Measurements from ENCODE around the gene GLCE. TPM values are rescaled to one million over a fixed set of nuclear protein-coding genes. Genes with fewer than 3 reads are reported as not detected.
A peak's percentile ranks its signal among the peaks of the same experiment; 100 is the strongest.

Gene GLCE
- total and polyA plus RNA-seq, 4 donors: 6.8 to 26.3 (median 13.7) TPM

DNA sequence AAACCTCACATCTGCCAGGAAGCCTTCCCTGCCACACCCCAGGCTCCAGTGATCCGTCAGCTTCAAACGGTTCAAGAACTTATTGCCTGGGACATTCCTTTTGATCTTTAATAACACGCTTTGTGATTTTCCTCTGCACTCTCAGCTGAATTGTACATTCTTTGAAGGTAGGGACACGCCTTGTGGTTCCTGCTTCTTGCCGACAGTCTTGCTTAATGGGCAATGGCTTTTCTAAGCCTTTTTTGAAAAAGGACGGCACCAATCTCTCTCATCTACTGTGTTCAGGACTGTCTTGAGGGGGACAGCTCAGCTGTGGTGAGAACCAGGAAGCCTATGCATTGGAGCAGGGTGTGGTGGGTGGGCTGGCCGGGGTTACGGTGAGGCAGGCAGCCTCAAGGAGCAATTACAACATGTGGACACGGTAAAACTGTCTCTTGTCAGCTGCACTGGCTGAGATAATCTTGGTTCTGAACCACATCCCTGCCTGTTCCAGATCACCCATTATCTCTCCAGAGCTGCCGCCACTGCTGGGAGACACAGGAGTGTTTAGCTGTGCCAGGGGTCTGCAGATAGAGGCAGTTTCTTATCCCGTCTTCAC lies 46.0 kb upstream of the GLCE start:
- no peak for TF ChIP-seq RAD21 (IDR thresholded peaks at IDR 0.05)
- TF ChIP-seq, protein P1, sequence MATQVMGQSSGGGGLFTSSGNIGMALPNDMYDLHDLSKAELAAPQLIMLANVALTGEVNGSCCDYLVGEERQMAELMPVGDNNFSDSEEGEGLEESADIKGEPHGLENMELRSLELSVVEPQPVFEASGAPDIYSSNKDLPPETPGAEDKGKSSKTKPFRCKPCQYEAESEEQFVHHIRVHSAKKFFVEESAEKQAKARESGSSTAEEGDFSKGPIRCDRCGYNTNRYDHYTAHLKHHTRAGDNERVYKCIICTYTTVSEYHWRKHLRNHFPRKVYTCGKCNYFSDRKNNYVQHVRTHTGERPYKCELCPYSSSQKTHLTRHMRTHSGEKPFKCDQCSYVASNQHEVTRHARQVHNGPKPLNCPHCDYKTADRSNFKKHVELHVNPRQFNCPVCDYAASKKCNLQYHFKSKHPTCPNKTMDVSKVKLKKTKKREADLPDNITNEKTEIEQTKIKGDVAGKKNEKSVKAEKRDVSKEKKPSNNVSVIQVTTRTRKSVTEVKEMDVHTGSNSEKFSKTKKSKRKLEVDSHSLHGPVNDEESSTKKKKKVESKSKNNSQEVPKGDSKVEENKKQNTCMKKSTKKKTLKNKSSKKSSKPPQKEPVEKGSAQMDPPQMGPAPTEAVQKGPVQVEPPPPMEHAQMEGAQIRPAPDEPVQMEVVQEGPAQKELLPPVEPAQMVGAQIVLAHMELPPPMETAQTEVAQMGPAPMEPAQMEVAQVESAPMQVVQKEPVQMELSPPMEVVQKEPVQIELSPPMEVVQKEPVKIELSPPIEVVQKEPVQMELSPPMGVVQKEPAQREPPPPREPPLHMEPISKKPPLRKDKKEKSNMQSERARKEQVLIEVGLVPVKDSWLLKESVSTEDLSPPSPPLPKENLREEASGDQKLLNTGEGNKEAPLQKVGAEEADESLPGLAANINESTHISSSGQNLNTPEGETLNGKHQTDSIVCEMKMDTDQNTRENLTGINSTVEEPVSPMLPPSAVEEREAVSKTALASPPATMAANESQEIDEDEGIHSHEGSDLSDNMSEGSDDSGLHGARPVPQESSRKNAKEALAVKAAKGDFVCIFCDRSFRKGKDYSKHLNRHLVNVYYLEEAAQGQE (IDR thresholded peaks at IDR 0.05): no peak
- TF ChIP-seq ATF3 (IDR thresholded peaks at IDR 0.05): no peak
- no peak for TF ChIP-seq HNF4G (IDR thresholded peaks at IDR 0.05)
- TF ChIP-seq YY1 (IDR thresholded peaks at IDR 0.05): no peak
- no peak for TF ChIP-seq RXRA (IDR thresholded peaks at IDR 0.05)
- no peak for TF ChIP-seq EGR1 (IDR thresholded peaks at IDR 0.05; ENCODE audit: low read depth in 2 of 2)
- TF ChIP-seq, protein P2, sequence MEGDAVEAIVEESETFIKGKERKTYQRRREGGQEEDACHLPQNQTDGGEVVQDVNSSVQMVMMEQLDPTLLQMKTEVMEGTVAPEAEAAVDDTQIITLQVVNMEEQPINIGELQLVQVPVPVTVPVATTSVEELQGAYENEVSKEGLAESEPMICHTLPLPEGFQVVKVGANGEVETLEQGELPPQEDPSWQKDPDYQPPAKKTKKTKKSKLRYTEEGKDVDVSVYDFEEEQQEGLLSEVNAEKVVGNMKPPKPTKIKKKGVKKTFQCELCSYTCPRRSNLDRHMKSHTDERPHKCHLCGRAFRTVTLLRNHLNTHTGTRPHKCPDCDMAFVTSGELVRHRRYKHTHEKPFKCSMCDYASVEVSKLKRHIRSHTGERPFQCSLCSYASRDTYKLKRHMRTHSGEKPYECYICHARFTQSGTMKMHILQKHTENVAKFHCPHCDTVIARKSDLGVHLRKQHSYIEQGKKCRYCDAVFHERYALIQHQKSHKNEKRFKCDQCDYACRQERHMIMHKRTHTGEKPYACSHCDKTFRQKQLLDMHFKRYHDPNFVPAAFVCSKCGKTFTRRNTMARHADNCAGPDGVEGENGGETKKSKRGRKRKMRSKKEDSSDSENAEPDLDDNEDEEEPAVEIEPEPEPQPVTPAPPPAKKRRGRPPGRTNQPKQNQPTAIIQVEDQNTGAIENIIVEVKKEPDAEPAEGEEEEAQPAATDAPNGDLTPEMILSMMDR (IDR thresholded peaks at IDR 0.05; ENCODE audit: low read depth, low read length, missing input control): no peak
- TF ChIP-seq FOXA2 (IDR thresholded peaks at IDR 0.05): no peak
- no peak for TF ChIP-seq MAX (IDR thresholded peaks at IDR 0.05)
- TF ChIP-seq NR2F2 (IDR thresholded peaks at IDR 0.05): no peak
- DNase-seq (ENCODE audit: low spot score): peak; percentile 55
- H3K27ac ChIP-seq (ENCODE audit: low read depth in 1 of 2, low read length in 2 of 2): no peak overlapping the region

DNA sequence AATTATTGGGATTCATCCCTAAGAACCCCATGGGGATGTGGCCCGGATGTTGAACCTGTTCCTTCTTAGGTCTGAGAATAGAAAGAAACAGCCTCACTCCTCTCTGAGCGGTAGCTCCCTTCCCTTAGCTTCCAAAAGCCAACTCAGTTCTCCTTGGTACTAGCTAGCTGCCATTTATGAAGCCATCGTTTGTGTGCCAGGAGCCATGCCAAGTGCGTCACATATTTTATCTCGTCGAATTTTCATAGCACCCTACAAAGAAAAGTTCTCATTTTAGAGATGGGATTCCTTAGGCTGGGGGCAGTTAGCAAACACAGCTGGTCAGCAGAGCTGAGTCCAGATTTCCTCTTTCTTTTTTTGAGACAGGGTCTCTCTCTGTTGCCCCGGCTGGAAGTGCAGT lies 45.4 kb upstream of the GLCE start:
- H3K9ac ChIP-seq (ENCODE audit: low read depth in 1 of 2, low read length in 2 of 2): no peak overlapping the region
- H3K27me3 ChIP-seq (ENCODE audit: control insufficient read depth in 4 of 4, insufficient read depth in 4 of 4, low read length in 3 of 4): no peaks in the 10 kb centered on the region
- no peaks in the 10 kb centered on the region for H3K9me3 ChIP-seq (ENCODE audit: control insufficient read depth in 4 of 4, low read length in 3 of 4)
- no peak for TF ChIP-seq TAF1 (conservative IDR thresholded peaks at IDR 0.05)
- no peak for TF ChIP-seq YY1 (IDR thresholded peaks at IDR 0.05)
- TF ChIP-seq, protein P2 (IDR thresholded peaks at IDR 0.05; ENCODE audit: low read depth, low read length, missing input control): no peak
- TF ChIP-seq GABPA (IDR thresholded peaks at IDR 0.05 in 1 of 2, conservative IDR thresholded peaks at IDR 0.05 in 1 of 2): no peak
- no peak for TF ChIP-seq MAX (IDR thresholded peaks at IDR 0.05)
- no peak for TF ChIP-seq SP1 (IDR thresholded peaks at IDR 0.05)
- no peak for TF ChIP-seq HNF4G (IDR thresholded peaks at IDR 0.05)
- TF ChIP-seq RXRA (IDR thresholded peaks at IDR 0.05): no peak
- no peak for TF ChIP-seq HNF4A (conservative IDR thresholded peaks at IDR 0.05)
- no peak for TF ChIP-seq FOXA2 (IDR thresholded peaks at IDR 0.05)
- TF ChIP-seq NR2F2 (IDR thresholded peaks at IDR 0.05): no peak
- TF ChIP-seq JUND (IDR thresholded peaks at IDR 0.05): no peak
- no peak for TF ChIP-seq EGR1 (IDR thresholded peaks at IDR 0.05; ENCODE audit: low read depth in 2 of 2)
- TF ChIP-seq RAD21 (IDR thresholded peaks at IDR 0.05): no peak
- H3K4me1 ChIP-seq (ENCODE audit: control insufficient read depth in 4 of 4, insufficient read depth in 4 of 4, low read length in 3 of 4): no peaks in the 10 kb centered on the region
- DNase-seq (ENCODE audit: low spot score): no peak
- no peak overlapping the region for H3K27ac ChIP-seq (ENCODE audit: low read depth in 1 of 2, low read length in 2 of 2)
- 85% methylated on average over 7 of the region's 7 CpGs for WGBS
- H3K36me3 ChIP-seq (ENCODE audit: control insufficient read depth in 4 of 4, insufficient read depth in 3 of 4, low read depth in 1 of 4, low read length in 3 of 4): no peaks in the 10 kb centered on the region
- no peak overlapping the region for H3K4me3 ChIP-seq (ENCODE audit: low read depth in 1 of 3, low read length in 3 of 3)

More for the DNA sequence above, 46.0 kb upstream of the GLCE start:
- Histone ChIP-seq H3K4me1 (ENCODE audit: control insufficient read depth in 4 of 4, insufficient read depth in 4 of 4, low read length in 3 of 4) (no peaks in the 10 kb centered on the region), H3K4me3 (ENCODE audit: low read depth in 1 of 3, low read length in 3 of 3) (no peak overlapping the region), H3K36me3 (ENCODE audit: control insufficient read depth in 4 of 4, insufficient read depth in 3 of 4, low read depth in 1 of 4, low read length in 3 of 4) (no peaks in the 10 kb centered on the region), H3K9me3 (ENCODE audit: control insufficient read depth in 4 of 4, low read length in 3 of 4) (no peaks in the 10 kb centered on the region), H3K9ac (ENCODE audit: low read depth in 1 of 2, low read length in 2 of 2) (no peak overlapping the region), H3K27me3 (ENCODE audit: control insufficient read depth in 4 of 4, insufficient read depth in 4 of 4, low read length in 3 of 4) (no peaks in the 10 kb centered on the region)
- WGBS: 78% methylated on average over 11 of the region's 11 CpGs

All from liver (tissue), 9 donors.